Heart left ventricle (tissue), 13 donors: ENCODE results near the gene PCNX4.

Source experiments
- POLR2A ChIP-seq, 2 donors: fragments of 450-650 bp; IDR thresholded peaks; one replicate each; pipeline ENCODE4 v1.6.1; 2017; ENCODE audit warnings: antibody characterized with exemption in 2 of 2, mild to moderate bottlenecking in 2 of 2, moderate library complexity in 2 of 2
- TF ChIP-seq, protein P1 (sequence below), 12 donors: fragments of 200-600 bp; sonication (generic) in 4 of 12; IDR thresholded peaks; one replicate each; pipeline versions ENCODE4 v1.5.0 to v1.8.0; 2018 to 2022; ENCODE audit warnings: antibody characterized with exemption in 12 of 12, mild to moderate bottlenecking in 5 of 12
- donor health status: ischemic (EF 13 %, LVEDD 7.1; RV severe dilation, severe dysfunction).
- donor health status: DM: no; HTN: yes; CAD: no.
- donor health status: DM: no; HTN: no; CAD: no.
- donor health status: ischemic (EF 25% LVEDD 6.9; RV normal size, moderate dysfunction).
- donor health status: ischemic (EF 25% LVEDD 5.7; RV mildly dilated, moderate dysfunction).
- donor health status: ischemic (EF 35%, LVEDD 5.7; RV mildly dilated, moderate dysfunction).
- donor health status: nonischemic (EF 11% LVEDD 7.7; RV severe dilation, severe dysfunction).
- donor health status: DM: yes; HTN: yes; CAD: no.
- donor health status: PGD.
- donor health status: ischemic (EF 29% LVEDD 5.4; RV normal size, mild dysfunction).
- donor health status: nonischemic (EF 23%, LVEDD 6.1; RV moderate dilation, normal function).

DNA sequence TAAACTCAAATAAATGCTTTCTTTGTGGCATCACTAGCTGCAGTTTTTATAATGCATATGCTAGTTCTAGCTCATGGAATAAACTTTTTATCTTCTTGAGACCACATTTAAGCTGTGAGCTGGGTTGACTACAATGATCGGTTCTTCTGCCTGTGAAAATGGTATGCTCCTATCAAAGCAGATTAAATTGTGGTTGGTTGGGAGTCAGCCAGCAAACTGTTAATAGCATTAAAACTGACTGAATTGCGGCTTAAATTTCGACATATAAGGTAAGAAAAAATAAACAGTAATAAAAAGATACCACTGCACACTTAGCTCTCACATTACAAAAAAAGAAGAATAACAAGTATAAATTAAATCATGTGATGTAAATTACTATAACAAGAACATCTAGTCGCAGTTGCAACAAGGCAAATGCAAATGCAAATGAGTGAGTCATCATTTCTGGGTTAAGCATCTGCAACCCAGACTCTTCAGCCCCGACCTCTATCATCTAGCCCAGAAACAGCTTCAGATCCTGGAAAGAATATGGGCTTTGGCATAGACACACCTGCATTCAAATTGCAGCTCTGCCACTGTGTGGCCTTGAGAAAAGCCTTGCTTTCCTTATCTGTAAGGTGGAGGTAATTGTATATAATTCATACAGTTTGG lies 93.3 kb downstream of the PCNX4 start:
- TF ChIP-seq, protein P1, sequence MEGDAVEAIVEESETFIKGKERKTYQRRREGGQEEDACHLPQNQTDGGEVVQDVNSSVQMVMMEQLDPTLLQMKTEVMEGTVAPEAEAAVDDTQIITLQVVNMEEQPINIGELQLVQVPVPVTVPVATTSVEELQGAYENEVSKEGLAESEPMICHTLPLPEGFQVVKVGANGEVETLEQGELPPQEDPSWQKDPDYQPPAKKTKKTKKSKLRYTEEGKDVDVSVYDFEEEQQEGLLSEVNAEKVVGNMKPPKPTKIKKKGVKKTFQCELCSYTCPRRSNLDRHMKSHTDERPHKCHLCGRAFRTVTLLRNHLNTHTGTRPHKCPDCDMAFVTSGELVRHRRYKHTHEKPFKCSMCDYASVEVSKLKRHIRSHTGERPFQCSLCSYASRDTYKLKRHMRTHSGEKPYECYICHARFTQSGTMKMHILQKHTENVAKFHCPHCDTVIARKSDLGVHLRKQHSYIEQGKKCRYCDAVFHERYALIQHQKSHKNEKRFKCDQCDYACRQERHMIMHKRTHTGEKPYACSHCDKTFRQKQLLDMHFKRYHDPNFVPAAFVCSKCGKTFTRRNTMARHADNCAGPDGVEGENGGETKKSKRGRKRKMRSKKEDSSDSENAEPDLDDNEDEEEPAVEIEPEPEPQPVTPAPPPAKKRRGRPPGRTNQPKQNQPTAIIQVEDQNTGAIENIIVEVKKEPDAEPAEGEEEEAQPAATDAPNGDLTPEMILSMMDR (IDR thresholded peaks at IDR 0.05) = no peak
- no peak for TF ChIP-seq POLR2A (IDR thresholded peaks at IDR 0.05)
